Ovary (tissue), 3 donors: Measurements from ENCODE around the gene APP.

Experiments used
- CTCF ChIP-seq, 3 donors: fragments of 450-650 bp in 2 of 3; fragments of 200-600 bp in 1 of 3; IDR thresholded peaks; one replicate each; pipeline versions ENCODE4 v1.5.1 to v1.8.0; 2016 to 2022; ENCODE audit warnings: antibody characterized with exemption in 3 of 3, mild to moderate bottlenecking in 1 of 3
- EP300 ChIP-seq: sonication (generic); formaldehyde crosslinking; IDR thresholded peaks from one replicate; pipeline ENCODE4 v1.6.1; 2017; ENCODE audit warnings: antibody characterized with exemption
- POLR2A ChIP-seq: fragments of 450-650 bp; IDR thresholded peaks from one replicate; pipeline ENCODE4 v1.6.1; 2017; ENCODE audit warnings: antibody characterized with exemption, mild to moderate bottlenecking, moderate library complexity
- donor health status: DM: no; HTN: no; CAD: no.

- TF ChIP-seq CTCF (IDR thresholded peaks at IDR 0.05) (no peak), POLR2A (no peak), EP300 (no peak)
Observed at GRCh38 chr21:26060335-26061115, 110.0 kb downstream of the APP start.
